BE2C (cell line): ENCODE data around the gene MAFG.

Source experiments
- DNase-seq: peaks from one replicate; pipeline ENCODE4 v3.0.0-alpha.2; 2020
- H3K27me3 ChIP-seq: fragments of 250-450 bp; sonication (Bioruptor Pico); 2 replicates; pipeline ENCODE4 v1.5.1; 2020; ENCODE audit warnings: mild to moderate bottlenecking
- H3K36me3 ChIP-seq: fragments of 250-450 bp; sonication (Bioruptor Pico); 2 replicates; pipeline ENCODE4 v1.5.1; 2020; ENCODE audit warnings: mild to moderate bottlenecking
- H3K4me1 ChIP-seq: fragments of 250-450 bp; sonication (Bioruptor Pico); 2 replicates; pipeline ENCODE4 v1.5.1; 2020
- H3K4me3 ChIP-seq: 2 replicates; pipeline ENCODE4 v1.5.1; 2011; ENCODE audit warnings: low read depth, low read length
- H3K9me3 ChIP-seq: fragments of 250-450 bp; sonication (Bioruptor Pico); 2 replicates; pipeline ENCODE4 v1.5.1; 2020
- TF ChIP-seq, protein P1 (sequence below): IDR thresholded peaks from 2 replicates; pipeline ENCODE4 v1.5.1; 2012; ENCODE audit warnings: mild to moderate bottlenecking, low read depth, low read length

MAFG gene

DNA sequence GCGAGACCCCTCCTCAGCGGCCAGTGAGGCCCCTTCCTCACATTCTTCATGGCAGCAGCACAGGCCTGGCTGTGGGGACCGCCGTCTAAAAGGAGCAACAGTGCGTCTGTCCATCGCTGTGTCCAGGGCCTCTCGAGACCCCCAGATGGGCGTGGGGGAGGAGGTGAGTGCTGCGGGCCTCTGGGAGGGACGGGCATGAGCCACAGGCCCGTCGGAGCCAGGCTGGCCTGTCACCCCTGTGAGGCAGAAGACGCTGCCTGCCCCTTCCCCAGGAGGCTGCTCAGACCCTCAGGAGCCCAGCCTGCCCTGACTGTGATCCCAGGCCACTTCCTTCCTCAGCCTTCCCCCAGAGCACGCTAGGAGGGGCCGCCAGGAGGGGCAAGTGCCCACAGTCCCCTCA, 11.7 kb upstream of the MAFG start:
- TF ChIP-seq, protein P1, sequence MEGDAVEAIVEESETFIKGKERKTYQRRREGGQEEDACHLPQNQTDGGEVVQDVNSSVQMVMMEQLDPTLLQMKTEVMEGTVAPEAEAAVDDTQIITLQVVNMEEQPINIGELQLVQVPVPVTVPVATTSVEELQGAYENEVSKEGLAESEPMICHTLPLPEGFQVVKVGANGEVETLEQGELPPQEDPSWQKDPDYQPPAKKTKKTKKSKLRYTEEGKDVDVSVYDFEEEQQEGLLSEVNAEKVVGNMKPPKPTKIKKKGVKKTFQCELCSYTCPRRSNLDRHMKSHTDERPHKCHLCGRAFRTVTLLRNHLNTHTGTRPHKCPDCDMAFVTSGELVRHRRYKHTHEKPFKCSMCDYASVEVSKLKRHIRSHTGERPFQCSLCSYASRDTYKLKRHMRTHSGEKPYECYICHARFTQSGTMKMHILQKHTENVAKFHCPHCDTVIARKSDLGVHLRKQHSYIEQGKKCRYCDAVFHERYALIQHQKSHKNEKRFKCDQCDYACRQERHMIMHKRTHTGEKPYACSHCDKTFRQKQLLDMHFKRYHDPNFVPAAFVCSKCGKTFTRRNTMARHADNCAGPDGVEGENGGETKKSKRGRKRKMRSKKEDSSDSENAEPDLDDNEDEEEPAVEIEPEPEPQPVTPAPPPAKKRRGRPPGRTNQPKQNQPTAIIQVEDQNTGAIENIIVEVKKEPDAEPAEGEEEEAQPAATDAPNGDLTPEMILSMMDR = no peak
- Histone ChIP-seq H3K4me3 (no peak overlapping the region), H3K4me1 (no peaks in the 10 kb centered on the region)

GRCh38 chr17:81935709-81936084, 8.2 kb upstream of the MAFG start:
- no peak for DNase-seq
- H3K27me3 ChIP-seq = no peaks in the 10 kb centered on the region
- TF ChIP-seq, protein P1 = no peak
- no peaks in the 10 kb centered on the region for H3K9me3 ChIP-seq
- no peaks in the 10 kb centered on the region for H3K4me1 ChIP-seq
- peak overlapping the region; percentile 86 for H3K4me3 ChIP-seq
- H3K36me3 ChIP-seq = peaks cover 12% of the 10 kb centered on the region

More for the DNA sequence above, 11.7 kb upstream of the MAFG start:
- Histone ChIP-seq H3K9me3 (no peaks in the 10 kb centered on the region), H3K27me3 (no peaks in the 10 kb centered on the region), H3K36me3 (peaks cover 8% of the 10 kb centered on the region)
- DNase-seq = no peak

DNA sequence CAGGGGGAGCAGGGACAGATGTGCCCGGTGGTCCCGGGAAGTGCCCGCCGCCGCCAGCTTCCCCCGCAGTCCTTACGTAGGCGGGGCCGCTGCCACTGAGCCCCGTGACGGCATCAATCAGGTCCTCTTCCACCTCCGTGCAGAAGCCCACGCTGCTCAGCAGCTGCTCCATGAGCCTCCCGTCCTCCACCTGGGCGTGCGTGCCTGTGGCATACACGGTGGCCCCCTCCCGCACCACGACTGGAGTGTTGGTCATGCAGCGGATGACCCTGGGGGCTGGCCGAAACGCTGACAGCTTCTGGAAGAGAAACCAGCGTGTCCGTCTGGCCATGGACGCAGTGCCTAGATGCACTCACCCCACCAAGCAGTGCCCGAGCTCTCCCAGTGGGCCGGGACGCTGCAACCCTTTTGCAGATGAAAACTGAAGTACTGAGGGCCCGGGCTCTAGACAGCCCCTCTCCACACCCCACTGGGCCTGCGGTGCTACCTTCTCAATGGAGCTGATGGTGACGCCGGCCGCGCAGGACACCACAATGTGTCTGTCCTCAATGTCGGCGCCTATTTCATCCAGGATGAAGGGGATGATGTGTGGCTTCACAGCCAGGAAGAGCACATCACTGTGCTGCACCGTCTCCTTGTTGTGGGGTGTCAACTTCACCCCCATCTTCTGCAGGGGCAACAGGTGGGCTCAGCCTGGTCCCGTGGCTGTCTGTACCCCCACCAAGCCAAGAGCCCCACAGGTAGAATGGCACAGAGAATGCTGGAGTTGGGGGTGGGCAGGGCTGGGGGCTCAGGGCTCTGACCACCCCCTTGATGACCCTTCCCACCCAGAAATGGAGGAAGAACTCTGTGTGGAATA, 7.5 kb upstream of the MAFG start:
- Histone ChIP-seq H3K4me1 (no peaks in the 10 kb centered on the region), H3K4me3 (no peak overlapping the region), H3K27me3 (no peaks in the 10 kb centered on the region), H3K9me3 (no peaks in the 10 kb centered on the region), H3K36me3 (peaks cover 12% of the 10 kb centered on the region)
- TF ChIP-seq, protein P1 = no peak
- no peak for DNase-seq

DNA sequence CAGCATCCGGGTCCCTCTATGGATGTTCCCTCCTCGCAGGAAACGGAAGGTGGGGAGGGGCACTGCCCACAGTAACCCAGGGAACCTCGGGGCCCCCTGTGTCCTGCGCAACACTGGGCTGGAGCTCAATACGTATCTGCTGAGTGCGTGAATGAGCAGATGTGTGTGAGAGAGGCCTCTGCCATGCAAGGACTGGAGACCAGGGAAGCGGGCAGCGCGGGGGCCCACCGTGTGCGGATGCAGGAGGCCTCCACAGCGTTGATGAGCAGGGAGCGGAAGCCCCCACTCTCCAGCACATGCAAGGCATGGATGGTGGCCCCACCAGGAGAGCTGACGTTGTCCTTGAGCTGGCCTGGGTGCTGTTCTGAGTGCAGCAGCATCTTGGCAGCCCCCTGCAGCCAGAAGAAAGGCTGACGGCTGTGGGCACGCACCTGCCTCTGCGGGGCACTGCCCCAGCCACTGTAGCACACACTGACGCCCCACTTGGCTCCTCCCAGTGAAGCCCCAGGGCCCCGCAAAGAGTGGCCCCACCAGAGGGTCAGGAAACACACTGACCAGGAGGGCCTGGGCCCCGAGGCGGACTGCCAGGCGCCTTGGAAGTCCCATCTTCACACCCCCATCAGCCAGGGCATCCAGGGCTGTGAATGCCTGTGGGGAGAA, 6.7 kb upstream of the MAFG start:
- H3K27me3 ChIP-seq = no peaks in the 10 kb centered on the region
- no peak overlapping the region for H3K4me3 ChIP-seq
- DNase-seq = no peak
- no peaks in the 10 kb centered on the region for H3K9me3 ChIP-seq
- H3K36me3 ChIP-seq = peaks cover 12% of the 10 kb centered on the region
- H3K4me1 ChIP-seq = no peaks in the 10 kb centered on the region
- TF ChIP-seq, protein P1 = no peak

DNA sequence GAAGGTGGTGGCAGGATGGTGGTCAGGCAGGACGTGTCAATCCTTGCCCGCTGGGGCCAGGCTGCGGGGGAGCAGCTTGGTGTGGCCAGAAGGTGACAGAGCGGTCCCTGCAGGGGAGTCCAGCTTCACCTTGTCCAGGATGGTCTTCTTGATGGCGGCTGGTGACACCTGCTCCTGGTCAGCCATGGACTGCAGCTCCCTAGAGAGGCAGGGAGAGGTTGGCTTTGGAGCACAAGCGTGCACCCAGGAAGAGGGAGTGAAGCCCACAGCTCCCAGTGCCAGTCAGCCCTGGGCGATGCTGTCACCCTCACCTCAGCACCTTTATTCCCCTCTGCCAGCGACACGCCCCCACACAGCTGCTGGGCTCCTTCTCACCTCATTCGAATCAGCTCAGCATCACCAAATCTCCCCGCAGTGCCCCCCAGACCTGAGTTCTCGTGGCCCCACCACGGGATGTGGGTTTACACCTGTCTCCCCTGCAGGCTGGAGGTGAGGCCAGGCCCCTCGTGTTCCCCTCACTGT, 5.7 kb upstream of the MAFG start:
- TF ChIP-seq, protein P1 = no peak
- H3K4me1 ChIP-seq = no peaks in the 10 kb centered on the region

More for the DNA sequence above, 5.7 kb upstream of the MAFG start:
- Histone ChIP-seq H3K36me3 (peaks cover 12% of the 10 kb centered on the region), H3K4me3 (no peak overlapping the region), H3K27me3 (no peaks in the 10 kb centered on the region), H3K9me3 (no peaks in the 10 kb centered on the region)
- DNase-seq = no peak
